Measurements from ENCODE around the gene FAM9C.

GRCh38 chrX:13005661-13006473 lies 38.6 kb downstream of the FAM9C start:
- no peak for TF ChIP-seq CTCF (conservative IDR thresholded peaks at IDR 0.05 in 1 of 2, IDR thresholded peaks at IDR 0.05 in 1 of 2; ENCODE audit: low read depth in 1 of 2, low read length in 2 of 2)
- no peak for TF ChIP-seq EZH2 (IDR thresholded peaks at IDR 0.05; ENCODE audit: low read length, missing control alignments)

All from fibroblast of lung (primary cell).